Pancreas (tissue), 10 donors: ENCODE measurements around the gene TREM2. TPM values are rescaled to one million over a fixed set of nuclear protein-coding genes. Genes with fewer than 3 reads are reported as not detected.

Experiments
- ATAC-seq, 4 donors: fragments of 200-7000 bp; cut with Tn5 transposase; one replicate each; pipeline versions ENCODE4 v1.8.0 to v1.9.1; 2020; ENCODE audit warnings: mild to moderate bottlenecking in 4 of 4, moderate library complexity in 4 of 4
- DNase-seq, 6 donors: peaks; one replicate each; pipeline ENCODE4 v3.0.0-alpha.2; 2020
- FAIRE-seq: peaks from 2 replicates; lab custom pipeline; 2012; peaks lifted over from hg19 to GRCh38; lab: Jason Lieb, UNC
- H3K27ac ChIP-seq, 4 donors: fragments of 200-600 bp; sonication (generic); 1 replicate in 3 of 4; 2 replicates in 1 of 4; pipeline versions ENCODE4 v1.5.0 to v1.8.0; 2020
- H3K27me3 ChIP-seq, 4 donors: fragments of 200-600 bp; one replicate each; pipeline ENCODE4 v1.8.0; 2021
- H3K36me3 ChIP-seq, 3 donors: fragments of 200-600 bp; sonication (generic) in 1 of 3; one replicate each; pipeline versions ENCODE4 v1.5.0 to v1.8.0; 2020 to 2021
- H3K4me1 ChIP-seq, 3 donors: fragments of 200-600 bp; one replicate each; pipeline ENCODE4 v1.8.0; 2021
- H3K4me3 ChIP-seq, 4 donors: fragments of 200-600 bp; sonication (generic) in 2 of 4; one replicate each; pipeline versions ENCODE4 v1.5.0 to v1.8.0; 2020 to 2021
- H3K9me3 ChIP-seq, 4 donors: fragments of 200-600 bp; one replicate each; pipeline ENCODE4 v1.8.0; 2021
- CTCF ChIP-seq, 4 donors: fragments of 200-600 bp; sonication (generic) in 3 of 4; IDR thresholded peaks; one replicate each; pipeline versions ENCODE4 v1.5.0 to v1.8.0; 2021; ENCODE audit warnings: antibody characterized with exemption in 4 of 4
- WGBS, 2 donors: extraction: QIAGEN DNeasy Blood & Tissue Kit; methylation state at CpG; one replicate each; pipeline ENCODE4 v1.1.7; 2013; 5-methylcytosine and 5-hydroxymethylcytosine counted together
- intact Hi-C, 3 donors: fragments of 100-400 bp; cut with DNase I; formaldehyde crosslinking; loops; one replicate each; pipeline versions ENCODE4 v1.11.1 to v1.14.2; 2022
- polyA plus RNA-seq, 2 donors: library from polyadenylated mRNA; stranded (reverse); fragments of 200-250 nt; gene quantifications; one replicate each; pipeline ENCODE4 v1.2.3, GENCODE V29; 2013
- total RNA-seq, 6 donors: library from RNA; stranded (reverse); fragmentation: NEBNext Ultra II Directional in 4 of 6; extraction: Animal tissue kit (Norgen Biotek cat#: 25700) in 4 of 6; gene quantifications; one replicate each; pipeline versions ENCODE4 v1.2.1 to v1.2.4, GENCODE V29; 2021 to 2023
- donor health status: healthy with polysubstance abuse.
- donor health status: DM: no; HTN: no; CAD: no; lungs with moderate emphysema.
- donor health status: DM: no; HTN: no; CAD: no.
- donor health status: control.
- donor health status: control.
- donor health status: Bipolar disorder and iron deficiency.
- donor health status: DM: yes; HTN: yes; CAD: no.
- donor health status: DM: no; HTN: no; CAD: no.
- donor health status: DM: no; HTN: no; CAD: no.
- donor health status: DM: yes; HTN: yes; CAD: no.

TREM2 gene
- total and polyA plus RNA-seq, 8 donors = 0.59 to 27.1 (median 2.1) TPM

GRCh38 chr6:41177287-41177686, 14.4 kb upstream of the TREM2 start:
- H3K4me1 ChIP-seq = no peaks in the 10 kb centered on the region
- no peaks in the 10 kb centered on the region for H3K27me3 ChIP-seq
- H3K27ac ChIP-seq = no peak overlapping the region
- TF ChIP-seq CTCF (IDR thresholded peaks at IDR 0.05) = no peak
- 52 to 54% methylated on average over 3 of the region's 3 CpGs for WGBS, 2 donors
- ATAC-seq (no peak), FAIRE-seq (no peak), DNase-seq (no peak)
- no peak overlapping the region for H3K4me3 ChIP-seq
- H3K36me3 ChIP-seq = no peaks in the 10 kb centered on the region
- H3K9me3 ChIP-seq = no peaks in the 10 kb centered on the region
- intact Hi-C loops = no loop called here

DNA sequence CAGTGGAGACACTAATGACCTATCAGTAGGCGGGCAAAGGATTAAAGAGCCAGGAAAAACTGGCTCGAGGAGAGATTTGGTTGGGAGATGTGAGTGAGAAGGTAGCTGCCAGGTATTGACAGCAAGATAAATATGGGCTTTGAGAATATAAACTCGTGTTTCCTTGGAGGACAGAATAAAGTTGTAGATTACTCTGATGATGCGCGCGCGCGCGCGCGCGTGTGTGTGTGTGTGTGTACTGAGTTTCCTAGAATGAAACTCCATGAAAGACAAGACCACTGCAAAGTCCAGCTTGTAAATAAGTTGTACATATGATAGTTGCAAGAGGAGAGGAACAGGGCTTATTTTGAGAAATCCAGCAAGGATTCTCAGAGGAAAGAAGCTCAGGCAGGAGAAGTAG, 13.3 kb upstream of the TREM2 start:
- Histone ChIP-seq H3K27me3 (no peaks in the 10 kb centered on the region), H3K27ac (no peak overlapping the region), H3K4me1 (no peaks in the 10 kb centered on the region), H3K36me3 (no peaks in the 10 kb centered on the region), H3K4me3 (no peak overlapping the region), H3K9me3 (no peaks in the 10 kb centered on the region)
- 76 to 81% methylated on average over 12 of the region's 12 CpGs for WGBS, 2 donors
- TF ChIP-seq CTCF (IDR thresholded peaks at IDR 0.05) = no peak
- no peak for FAIRE-seq
- no peak for DNase-seq
- intact Hi-C loops = no loop called here
- no peak for ATAC-seq

GRCh38 chr6:41175084-41175483, 12.2 kb upstream of the TREM2 start:
- Histone ChIP-seq H3K9me3 (no peaks in the 10 kb centered on the region), H3K4me3 (no peak overlapping the region), H3K27me3 (no peaks in the 10 kb centered on the region), H3K4me1 (no peaks in the 10 kb centered on the region), H3K36me3 (no peaks in the 10 kb centered on the region), H3K27ac (no peak overlapping the region)
- intact Hi-C loops = no loop called here
- TF ChIP-seq CTCF (IDR thresholded peaks at IDR 0.05) = no peak
- 50 to 84% methylated on average over 1 of the region's 1 CpG for WGBS, 2 donors
- no peak for FAIRE-seq
- no peak for ATAC-seq
- no peak for DNase-seq

GRCh38 chr6:41174610-41175009, 11.7 kb upstream of the TREM2 start:
- intact Hi-C loops = no loop called here
- no peak for TF ChIP-seq CTCF (IDR thresholded peaks at IDR 0.05)
- FAIRE-seq (no peak), DNase-seq (no peak), ATAC-seq (no peak)
- WGBS, 2 donors = 83 to 89% methylated on average over 2 of the region's 2 CpGs
- no peaks in the 10 kb centered on the region for H3K9me3 ChIP-seq
- no peak overlapping the region for H3K27ac ChIP-seq
- no peaks in the 10 kb centered on the region for H3K36me3 ChIP-seq
- no peaks in the 10 kb centered on the region for H3K27me3 ChIP-seq
- no peaks in the 10 kb centered on the region for H3K4me1 ChIP-seq
- no peak overlapping the region for H3K4me3 ChIP-seq

DNA sequence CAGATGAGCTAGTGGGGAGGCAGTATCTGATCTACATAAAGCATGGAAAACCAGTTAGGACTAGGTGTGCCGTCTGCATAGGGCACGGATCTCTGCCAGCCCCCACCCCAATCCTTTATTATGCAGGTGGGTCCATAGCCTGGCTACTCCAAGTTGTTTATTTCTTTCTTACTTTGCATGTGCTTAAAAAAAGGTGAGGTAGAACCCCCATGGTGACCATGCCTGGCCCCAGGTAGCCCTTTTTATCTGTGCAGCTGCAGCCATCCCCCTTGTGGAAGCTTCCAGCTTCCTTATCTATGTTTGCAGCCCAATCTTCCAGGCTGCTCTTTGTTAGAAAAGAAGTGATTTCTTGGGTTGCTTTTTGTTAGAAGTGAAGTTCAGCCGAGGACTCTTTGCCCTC, 9.0 kb upstream of the TREM2 start:
- TF ChIP-seq CTCF (IDR thresholded peaks at IDR 0.05) = no peak
- intact Hi-C loops = no loop called here
- Histone ChIP-seq H3K9me3 (no peaks in the 10 kb centered on the region), H3K36me3 (no peaks in the 10 kb centered on the region), H3K4me3 (no peak overlapping the region), H3K4me1 (no peaks in the 10 kb centered on the region), H3K27ac (no peak overlapping the region), H3K27me3 (no peaks in the 10 kb centered on the region)
- WGBS, 2 donors = 24 to 37% methylated on average over 3 of the region's 3 CpGs
- no peak for DNase-seq
- no peak for FAIRE-seq
- ATAC-seq = no peak
